ENCODE measurements around the gene E2F4.

DNA sequence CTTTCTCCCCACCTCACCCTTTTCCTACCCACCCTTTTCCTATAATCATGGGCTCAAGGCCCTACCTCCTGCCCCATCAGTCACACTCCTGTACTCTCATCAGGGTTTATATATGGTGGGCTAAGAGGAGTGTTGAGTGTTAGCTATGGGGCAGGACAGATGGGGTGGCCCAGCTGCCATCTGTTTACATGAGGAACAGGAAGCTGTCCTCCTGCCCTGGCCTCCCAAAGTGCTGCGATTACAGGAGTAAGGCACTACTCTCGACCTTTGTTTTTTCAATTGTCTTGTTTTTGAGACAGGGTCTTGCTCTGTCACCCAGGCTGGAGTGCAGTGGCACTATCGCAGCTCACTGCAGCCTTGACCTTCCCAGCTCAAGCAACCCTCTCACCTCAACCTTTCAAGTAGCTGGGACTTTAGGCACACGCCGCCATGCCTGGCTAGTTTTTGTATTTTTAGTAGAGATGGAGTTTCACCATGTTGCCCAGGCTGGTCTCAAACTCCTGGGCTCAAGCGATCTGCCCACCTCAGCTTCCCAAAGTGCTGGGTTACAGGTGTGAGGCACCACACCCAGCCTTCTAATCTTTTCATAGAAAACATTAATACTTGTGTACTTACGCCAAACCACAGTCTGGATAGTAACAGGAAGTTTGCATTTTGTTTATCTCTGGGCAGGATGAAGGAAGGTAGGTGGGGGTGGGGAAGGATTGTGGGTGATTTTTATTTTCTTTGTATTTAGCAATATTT, 33.9 kb upstream of the E2F4 start:
- TF ChIP-seq, protein P1, sequence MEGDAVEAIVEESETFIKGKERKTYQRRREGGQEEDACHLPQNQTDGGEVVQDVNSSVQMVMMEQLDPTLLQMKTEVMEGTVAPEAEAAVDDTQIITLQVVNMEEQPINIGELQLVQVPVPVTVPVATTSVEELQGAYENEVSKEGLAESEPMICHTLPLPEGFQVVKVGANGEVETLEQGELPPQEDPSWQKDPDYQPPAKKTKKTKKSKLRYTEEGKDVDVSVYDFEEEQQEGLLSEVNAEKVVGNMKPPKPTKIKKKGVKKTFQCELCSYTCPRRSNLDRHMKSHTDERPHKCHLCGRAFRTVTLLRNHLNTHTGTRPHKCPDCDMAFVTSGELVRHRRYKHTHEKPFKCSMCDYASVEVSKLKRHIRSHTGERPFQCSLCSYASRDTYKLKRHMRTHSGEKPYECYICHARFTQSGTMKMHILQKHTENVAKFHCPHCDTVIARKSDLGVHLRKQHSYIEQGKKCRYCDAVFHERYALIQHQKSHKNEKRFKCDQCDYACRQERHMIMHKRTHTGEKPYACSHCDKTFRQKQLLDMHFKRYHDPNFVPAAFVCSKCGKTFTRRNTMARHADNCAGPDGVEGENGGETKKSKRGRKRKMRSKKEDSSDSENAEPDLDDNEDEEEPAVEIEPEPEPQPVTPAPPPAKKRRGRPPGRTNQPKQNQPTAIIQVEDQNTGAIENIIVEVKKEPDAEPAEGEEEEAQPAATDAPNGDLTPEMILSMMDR (IDR thresholded peaks at IDR 0.05) = no peak
- TF ChIP-seq EZH2 (IDR thresholded peaks at IDR 0.05) = no peak

Measured in neural progenitor cell (in vitro differentiated cells).